ENCODE measurements around the gene EPHB4. TPM values are rescaled to one million over a fixed set of nuclear protein-coding genes. Genes with fewer than 3 reads are reported as not detected.

Gene EPHB4
- total and polyA plus RNA-seq, 2 of the 4 experiments (the other 2 are of a cell fraction) = 34.5 to 36.4 TPM

DNA sequence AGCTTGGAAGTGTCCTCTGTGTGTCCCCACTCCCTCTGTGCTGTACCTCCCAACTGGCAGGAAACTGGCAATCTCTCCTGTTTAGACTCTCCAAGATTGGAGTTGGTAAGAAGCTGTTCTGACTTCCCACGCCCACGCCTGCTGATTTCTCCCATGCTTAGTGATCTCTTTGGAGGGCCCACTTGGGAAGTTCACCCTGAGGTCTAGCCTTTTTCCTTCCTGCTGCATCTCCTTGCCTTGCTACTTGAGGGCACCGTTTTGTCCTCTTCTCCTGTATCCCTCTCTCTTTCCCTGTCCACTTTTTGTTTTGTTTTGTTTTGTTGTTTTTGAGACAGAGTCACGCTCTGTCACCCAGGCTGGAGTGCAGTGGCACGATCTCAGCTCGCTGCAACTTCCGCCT, 58.5 kb downstream of the EPHB4 start:
- Histone ChIP-seq H3K9ac (ENCODE audit: low read depth, low read length) (no peak overlapping the region), H2AFZ (replicated peaks; ENCODE audit: low read length, poor library complexity) (no peak overlapping the region), H3K9me1 (ENCODE audit: insufficient read depth, low read length) (no peaks in the 10 kb centered on the region), H3K4ac (ENCODE audit: low read depth, low read length) (no peak overlapping the region), H4K8ac (ENCODE audit: low read depth in 2 of 2, low read length in 2 of 2) (no peak overlapping the region), H3K14ac (replicated peaks; ENCODE audit: low read depth, low read length) (no peak overlapping the region), H3K9me3 (ENCODE audit: control insufficient read depth, insufficient read depth, low read length) (0 out of 2 replicates have a peak, but pooled peaks cover 2% of the 10 kb centered on the region), H3K23ac (ENCODE audit: low read depth, low read length) (no peak overlapping the region), H2BK120ac (ENCODE audit: low read depth, low read length) (no peak overlapping the region), H2AK5ac (ENCODE audit: low read depth, low read length) (no peak overlapping the region), H2BK20ac (ENCODE audit: low read depth, low read length) (no peak overlapping the region), H3K27ac (ENCODE audit: insufficient read depth, low read length) (no peak overlapping the region), H3K79me1 (ENCODE audit: low read depth in 1 of 2, low read length in 2 of 2) (no peaks in the 10 kb centered on the region), H4K20me1 (ENCODE audit: insufficient read depth, low read length) (no peaks in the 10 kb centered on the region), H3K4me2 (ENCODE audit: low read depth, low read length) (no peak overlapping the region), H3K36me3 (ENCODE audit: control insufficient read depth, insufficient read depth, low read length) (no peaks in the 10 kb centered on the region), H3K4me1 (ENCODE audit: control insufficient read depth, insufficient read depth, low read length) (no peaks in the 10 kb centered on the region), H3K4me3 (ENCODE audit: insufficient read depth, low read depth, low read length) (no peak overlapping the region), H4K91ac (ENCODE audit: insufficient read depth, low read depth, low read length) (no peak overlapping the region), H2AK9ac (replicated peaks; ENCODE audit: low read depth, low read length, poor library complexity) (no peak overlapping the region), H2BK5ac (ENCODE audit: low read depth, low read length, poor library complexity, severe bottlenecking) (no peak overlapping the region), H3K27me3 (ENCODE audit: control insufficient read depth, insufficient read depth, low read length) (peaks cover 39% of the 10 kb centered on the region), H3K18ac (ENCODE audit: low read depth, low read length) (no peak overlapping the region), H3K56ac (ENCODE audit: extremely low read depth, insufficient read depth, low read length) (no peak overlapping the region), H2BK15ac (ENCODE audit: low read depth, low read length) (no peak overlapping the region), H4K5ac (ENCODE audit: low read depth, low read length) (no peak overlapping the region)
- WGBS, 2 experiments (ENCODE audit: extremely low coverage in 2 of 2, insufficient read length in 1 of 2) = no CpG with 5 or more reads among the region's 7 CpGs
- CTCF ChIA-PET = interaction anchor here (1.1 kb wide), 1 partner anchor 13 kb away, joined by 4 read pairs; no protein-coding TSS in a partner anchor
- dilution Hi-C loops (cut with HindIII; ENCODE audit: low sequenced_read_pairs, unreplicated experiment) (no loop called here), in situ Hi-C loops (cut with MboI; ENCODE audit: low sequenced_read_pairs) (no loop called here), intact Hi-C loops (cut with micrococcal nuclease) (no loop called here)
- BruUV-seq (replicated peaks) = no TSS peak
- POLR2A ChIA-PET (ENCODE audit: unreplicated experiment) = no interaction called here
- TF ChIP-seq, protein P1, sequence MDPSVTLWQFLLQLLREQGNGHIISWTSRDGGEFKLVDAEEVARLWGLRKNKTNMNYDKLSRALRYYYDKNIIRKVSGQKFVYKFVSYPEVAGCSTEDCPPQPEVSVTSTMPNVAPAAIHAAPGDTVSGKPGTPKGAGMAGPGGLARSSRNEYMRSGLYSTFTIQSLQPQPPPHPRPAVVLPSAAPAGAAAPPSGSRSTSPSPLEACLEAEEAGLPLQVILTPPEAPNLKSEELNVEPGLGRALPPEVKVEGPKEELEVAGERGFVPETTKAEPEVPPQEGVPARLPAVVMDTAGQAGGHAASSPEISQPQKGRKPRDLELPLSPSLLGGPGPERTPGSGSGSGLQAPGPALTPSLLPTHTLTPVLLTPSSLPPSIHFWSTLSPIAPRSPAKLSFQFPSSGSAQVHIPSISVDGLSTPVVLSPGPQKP (IDR thresholded peaks at IDR 0.05; ENCODE audit: borderline replicate concordance, low read depth, low read length) = no peak
- TF ChIP-seq MAFK (IDR thresholded peaks at IDR 0.05; ENCODE audit: low read depth, low read length) (no peak), RFX5 (IDR thresholded peaks at IDR 0.05; ENCODE audit: low read depth, low read length) (no peak), RAD21 (IDR thresholded peaks at IDR 0.05; ENCODE audit: low read length) (no peak), FOS (IDR thresholded peaks at IDR 0.05; ENCODE audit: low read depth, low read length) (no peak), POLR2A (IDR thresholded peaks at IDR 0.05; ENCODE audit: low read depth, low read length) (no peak), MXI1 (IDR thresholded peaks at IDR 0.05; ENCODE audit: borderline replicate concordance, low read depth, low read length) (no peak), CEBPB (IDR thresholded peaks at IDR 0.05; ENCODE audit: low read depth, low read length) (no peak), NFE2L2 (IDR thresholded peaks at IDR 0.05; ENCODE audit: low read depth, low read length) (no peak), BHLHE40 (IDR thresholded peaks at IDR 0.05; ENCODE audit: low read depth, low read length) (no peak), RCOR1 (IDR thresholded peaks at IDR 0.05; ENCODE audit: insufficient replicate concordance, low read length) (no peak), MAZ (IDR thresholded peaks at IDR 0.05; ENCODE audit: borderline replicate concordance, low read depth, low read length) (no peak), SMC3 (IDR thresholded peaks at IDR 0.05; ENCODE audit: low read depth, low read length) (no peak), CHD1 (IDR thresholded peaks at IDR 0.05; ENCODE audit: low read depth, low read length) (no peak)
- TF ChIP-seq, protein P2, sequence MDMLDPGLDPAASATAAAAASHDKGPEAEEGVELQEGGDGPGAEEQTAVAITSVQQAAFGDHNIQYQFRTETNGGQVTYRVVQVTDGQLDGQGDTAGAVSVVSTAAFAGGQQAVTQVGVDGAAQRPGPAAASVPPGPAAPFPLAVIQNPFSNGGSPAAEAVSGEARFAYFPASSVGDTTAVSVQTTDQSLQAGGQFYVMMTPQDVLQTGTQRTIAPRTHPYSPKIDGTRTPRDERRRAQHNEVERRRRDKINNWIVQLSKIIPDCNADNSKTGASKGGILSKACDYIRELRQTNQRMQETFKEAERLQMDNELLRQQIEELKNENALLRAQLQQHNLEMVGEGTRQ (IDR thresholded peaks at IDR 0.05; ENCODE audit: low read depth, low read length) = no peak
- TF ChIP-seq, protein P3, sequence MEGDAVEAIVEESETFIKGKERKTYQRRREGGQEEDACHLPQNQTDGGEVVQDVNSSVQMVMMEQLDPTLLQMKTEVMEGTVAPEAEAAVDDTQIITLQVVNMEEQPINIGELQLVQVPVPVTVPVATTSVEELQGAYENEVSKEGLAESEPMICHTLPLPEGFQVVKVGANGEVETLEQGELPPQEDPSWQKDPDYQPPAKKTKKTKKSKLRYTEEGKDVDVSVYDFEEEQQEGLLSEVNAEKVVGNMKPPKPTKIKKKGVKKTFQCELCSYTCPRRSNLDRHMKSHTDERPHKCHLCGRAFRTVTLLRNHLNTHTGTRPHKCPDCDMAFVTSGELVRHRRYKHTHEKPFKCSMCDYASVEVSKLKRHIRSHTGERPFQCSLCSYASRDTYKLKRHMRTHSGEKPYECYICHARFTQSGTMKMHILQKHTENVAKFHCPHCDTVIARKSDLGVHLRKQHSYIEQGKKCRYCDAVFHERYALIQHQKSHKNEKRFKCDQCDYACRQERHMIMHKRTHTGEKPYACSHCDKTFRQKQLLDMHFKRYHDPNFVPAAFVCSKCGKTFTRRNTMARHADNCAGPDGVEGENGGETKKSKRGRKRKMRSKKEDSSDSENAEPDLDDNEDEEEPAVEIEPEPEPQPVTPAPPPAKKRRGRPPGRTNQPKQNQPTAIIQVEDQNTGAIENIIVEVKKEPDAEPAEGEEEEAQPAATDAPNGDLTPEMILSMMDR (conservative IDR thresholded peaks at IDR 0.05; ENCODE audit: low read depth, low read length) = no peak
- no peak for DNase-seq
- no peak for ATAC-seq (ENCODE audit: low read depth)

All from IMR-90 (cell line).